ENCODE results near the gene EXOC6B. TPM values are rescaled to one million over a fixed set of nuclear protein-coding genes. Genes with fewer than 3 reads are reported as not detected.
A peak's percentile ranks its signal among the peaks of the same experiment; 100 is the strongest.

Gene EXOC6B
- total and polyA plus RNA-seq, 9 of the 15 experiments (the other 6 are each of a cell fraction or from before 2014, with no cell fraction given), result 0.28 to 4.2 (median 2.0) TPM

DNA sequence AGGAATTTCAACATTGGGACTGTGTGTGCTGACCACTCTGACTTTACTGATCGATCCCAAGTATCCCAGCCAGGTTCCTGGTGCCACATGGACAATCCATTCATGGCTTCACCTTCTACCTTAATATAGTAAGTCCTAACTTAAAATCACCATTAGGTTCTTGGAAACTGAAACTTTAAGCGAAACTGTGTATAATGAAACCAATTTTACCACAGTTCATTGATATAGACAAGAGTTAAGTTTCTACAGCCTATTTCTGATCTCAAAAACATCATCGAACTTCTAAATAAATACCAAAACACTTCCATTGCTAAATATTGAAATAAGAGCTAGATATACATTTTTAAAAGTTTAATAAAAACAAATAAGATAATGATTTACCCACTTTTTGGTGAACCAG, 4.4 kb upstream of the EXOC6B start:
- no peak for FAIRE-seq
- no peak for TF ChIP-seq TCF3 (CRISPR knock-in tag; IDR thresholded peaks at IDR 0.05)
- Histone ChIP-seq H3K9me3 (replicated peaks; ENCODE audit: control insufficient read depth, insufficient read depth, low read depth, low read length) (no peaks in the 10 kb centered on the region), H3K27me3 (ENCODE audit: control insufficient read depth in 2 of 2, insufficient read depth in 2 of 2, low read length in 2 of 2) (peaks cover 2 to 11% of the 10 kb centered on the region in 2 experiments; a peak in 3 of 5 replicates), H3K4me1 (replicated peaks in 1 of 2; ENCODE audit: control insufficient read depth in 2 of 2, insufficient read depth in 2 of 2, low read length in 2 of 2) (peaks cover 0 to 7% of the 10 kb centered on the region in 2 experiments; a peak in 3 of 5 replicates), H3K9ac (ENCODE audit: insufficient read depth in 1 of 2, low read depth in 2 of 2, low read length in 2 of 2) (no peak overlapping the region), H3K4me3 (no peak overlapping the region), H3K36me3 (ENCODE audit: control insufficient read depth, insufficient read depth, low read length) (no peaks in the 10 kb centered on the region), H3K79me2 (ENCODE audit: control insufficient read depth, insufficient read depth, low read length) (no peaks in the 10 kb centered on the region), H3K9me1 (ENCODE audit: control insufficient read depth, insufficient read depth, low read length) (no peaks in the 10 kb centered on the region), H3K4me2 (ENCODE audit: insufficient read depth, low read length) (no peak overlapping the region), H4K20me1 (replicated peaks; ENCODE audit: control insufficient read depth, insufficient read depth, low read length) (no peaks in the 10 kb centered on the region), H2AFZ (ENCODE audit: low read depth, low read length) (no peak overlapping the region), H3K27ac (ENCODE audit: extremely low read depth, low read depth, low read length) (no peak overlapping the region)
- intact Hi-C loops (cut with micrococcal nuclease) (no loop called here), in situ Hi-C loops (cut with MboI) (no loop called here)
- WGBS (ENCODE audit: insufficient coverage, low coverage, missing lambda C conversion rate), result 0% methylated on average over 3 of the region's 3 CpGs
- no TSS peak for BruUV-seq (replicated peaks)
- POLR2A ChIA-PET, result no interaction called here
- ATAC-seq, result no peak
- CTCF ChIA-PET (ENCODE audit: low intra/inter-chr PET ratio), result no interaction called here
- DNase-seq (ENCODE audit: extremely low read depth in 1 of 4, low spot score in 3 of 4), result no peak

DNA sequence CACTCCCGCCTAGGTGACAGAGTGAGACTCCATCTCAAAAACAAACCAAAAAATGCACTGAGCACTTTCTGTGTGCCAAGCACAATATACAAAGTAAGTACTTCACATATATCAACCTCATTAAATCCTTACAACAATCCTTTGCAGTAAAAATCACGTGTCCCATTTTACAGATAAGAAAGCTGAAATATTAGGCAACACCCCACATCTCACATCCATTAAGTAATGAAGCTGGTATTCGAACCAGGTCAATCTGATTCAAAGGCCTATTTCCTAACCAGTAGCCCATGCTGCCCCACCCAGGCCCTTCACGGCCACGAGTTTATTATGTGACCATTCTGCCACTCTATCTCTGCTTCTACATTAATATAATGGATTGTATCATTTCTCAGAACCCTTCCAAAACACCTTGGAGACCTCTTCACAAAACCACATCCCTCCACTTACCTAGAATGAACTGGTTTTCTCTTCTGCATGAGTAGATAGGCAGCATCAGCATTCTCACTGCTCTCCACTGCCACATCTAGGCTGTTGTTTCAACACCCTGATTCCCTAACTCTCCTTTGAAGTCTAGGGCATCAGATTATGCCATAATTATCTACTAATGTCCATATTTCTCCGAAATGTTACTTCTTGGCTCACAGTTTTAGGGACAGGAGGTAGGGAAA, 3.1 kb upstream of the EXOC6B start:
- H3K9me1 ChIP-seq (ENCODE audit: control insufficient read depth, insufficient read depth, low read length), result no peaks in the 10 kb centered on the region
- DNase-seq (ENCODE audit: extremely low read depth in 1 of 4, low spot score in 3 of 4) (no peak), FAIRE-seq (no peak), ATAC-seq (no peak)
- no peaks in the 10 kb centered on the region for H3K9me3 ChIP-seq (replicated peaks; ENCODE audit: control insufficient read depth, insufficient read depth, low read depth, low read length)
- H3K27me3 ChIP-seq (ENCODE audit: control insufficient read depth in 2 of 2, insufficient read depth in 2 of 2, low read length in 2 of 2), result peaks cover 2 to 11% of the 10 kb centered on the region in 2 experiments; a peak in 3 of 5 replicates
- 0% methylated on average over 6 of the region's 6 CpGs for WGBS (ENCODE audit: insufficient coverage, low coverage, missing lambda C conversion rate)
- H3K4me1 ChIP-seq (replicated peaks in 1 of 2; ENCODE audit: control insufficient read depth in 2 of 2, insufficient read depth in 2 of 2, low read length in 2 of 2), result peaks cover 6 to 10% of the 10 kb centered on the region in 2 experiments; a peak in 4 of 5 replicates
- no peak overlapping the region for H3K4me3 ChIP-seq
- H4K20me1 ChIP-seq (replicated peaks; ENCODE audit: control insufficient read depth, insufficient read depth, low read length), result no peaks in the 10 kb centered on the region
- POLR2A ChIA-PET, result no interaction called here
- no peak overlapping the region for H3K27ac ChIP-seq (ENCODE audit: extremely low read depth, low read depth, low read length)
- H3K4me2 ChIP-seq (ENCODE audit: insufficient read depth, low read length), result no peak overlapping the region
- no peaks in the 10 kb centered on the region for H3K79me2 ChIP-seq (ENCODE audit: control insufficient read depth, insufficient read depth, low read length)
- no peaks in the 10 kb centered on the region for H3K36me3 ChIP-seq (ENCODE audit: control insufficient read depth, insufficient read depth, low read length)
- CTCF ChIA-PET (ENCODE audit: low intra/inter-chr PET ratio), result interaction anchor here (0.5 kb wide), 1 partner anchor 34 kb away, joined by 3 read pairs; no protein-coding TSS in a partner anchor
- intact Hi-C loops (cut with micrococcal nuclease), result no loop called here
- TF ChIP-seq CEBPG (CRISPR knock-in tag; IDR thresholded peaks at IDR 0.05), result no peak
- TF ChIP-seq CEBPG (tag; conservative IDR thresholded peaks at IDR 0.05 in 1 of 2, IDR thresholded peaks at IDR 0.05 in 1 of 2), result peak in 1 of 2 experiments; percentile 20; a peak in 1 of 4 replicates
- no peak for TF ChIP-seq LCOR (CRISPR knock-in tag; IDR thresholded peaks at IDR 0.05)
- no peak for TF ChIP-seq SMC3 (conservative IDR thresholded peaks at IDR 0.05; ENCODE audit: insufficient read depth, low read depth, low read length)
- H2AFZ ChIP-seq (ENCODE audit: low read depth, low read length), result no peak overlapping the region
- in situ Hi-C loops (cut with MboI), result no loop called here
- no peak overlapping the region for H3K9ac ChIP-seq (ENCODE audit: insufficient read depth in 1 of 2, low read depth in 2 of 2, low read length in 2 of 2)
- BruUV-seq (replicated peaks), result no TSS peak

Measured in K562 (cell line).